NCI-H2171 (cell line): ENCODE results near the gene PDX1.

ENCODE experiments used
- DNase-seq: peaks from one replicate; lab custom pipeline; 2025; lab: John Stamatoyannopoulos, UW

The PDX1 gene

DNA sequence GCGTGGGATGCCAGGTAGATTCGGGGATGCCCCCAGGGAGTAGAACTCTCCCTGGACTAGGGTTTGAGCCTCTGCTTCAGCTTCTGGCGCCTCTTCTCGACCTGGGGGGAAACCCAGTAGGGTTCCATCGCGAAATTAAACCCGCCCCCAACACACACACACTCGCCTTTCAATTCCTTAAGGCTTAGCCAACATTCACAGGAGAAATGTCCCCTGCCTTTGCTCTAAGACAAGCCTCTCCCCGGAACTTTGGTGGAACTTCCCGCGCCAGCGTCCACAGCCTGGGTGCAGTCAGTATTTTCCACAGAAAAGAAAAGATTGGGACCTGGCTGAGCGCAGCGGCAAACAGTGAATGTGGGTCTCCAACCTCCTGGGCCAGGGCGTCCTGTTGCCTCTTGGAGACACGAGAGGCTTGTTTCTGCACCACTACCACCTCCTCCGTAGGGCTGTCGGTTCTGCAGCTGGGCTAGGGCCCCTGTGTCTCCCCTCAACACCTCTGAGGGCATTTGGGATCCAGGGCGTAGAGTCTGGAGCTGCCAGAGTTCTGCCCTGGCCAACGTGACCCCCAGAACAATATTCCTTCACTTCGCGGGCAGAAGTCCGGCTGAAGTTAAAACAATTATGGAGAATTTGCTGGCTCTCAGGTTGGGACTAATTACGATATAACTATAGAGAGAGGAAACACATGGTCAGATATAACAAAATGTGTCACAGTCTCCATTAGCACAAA lies 3.2 kb downstream of the PDX1 start:
- no peak for DNase-seq

DNA sequence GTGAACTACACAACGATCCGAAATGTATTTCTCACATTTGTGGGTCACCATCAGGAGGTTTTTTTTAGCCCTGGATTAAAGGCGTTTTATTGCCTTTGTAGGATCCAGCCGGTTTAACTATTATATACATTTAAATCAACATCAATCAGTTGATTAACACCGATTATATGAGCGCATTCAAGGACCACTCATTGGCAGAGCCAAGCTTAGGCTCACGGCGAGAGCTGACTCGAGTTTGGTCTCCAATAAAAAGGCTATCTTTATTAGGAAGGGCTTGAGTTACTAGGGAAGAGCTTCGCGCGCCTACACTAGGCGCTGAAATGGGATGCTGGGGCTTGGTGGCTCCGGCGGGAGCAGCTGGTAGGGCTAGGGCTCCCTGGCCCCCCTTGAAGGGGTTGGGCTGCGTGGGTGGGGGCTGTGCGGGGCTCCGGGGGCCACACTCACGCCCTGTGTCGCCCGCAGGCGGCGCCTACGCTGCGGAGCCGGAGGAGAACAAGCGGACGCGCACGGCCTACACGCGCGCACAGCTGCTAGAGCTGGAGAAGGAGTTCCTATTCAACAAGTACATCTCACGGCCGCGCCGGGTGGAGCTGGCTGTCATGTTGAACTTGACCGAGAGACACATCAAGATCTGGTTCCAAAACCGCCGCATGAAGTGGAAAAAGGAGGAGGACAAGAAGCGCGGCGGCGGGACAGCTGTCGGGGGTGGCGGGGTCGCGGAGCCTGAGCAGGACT lies 4.2 kb downstream of the PDX1 start:
- DNase-seq, result no peak

DNA sequence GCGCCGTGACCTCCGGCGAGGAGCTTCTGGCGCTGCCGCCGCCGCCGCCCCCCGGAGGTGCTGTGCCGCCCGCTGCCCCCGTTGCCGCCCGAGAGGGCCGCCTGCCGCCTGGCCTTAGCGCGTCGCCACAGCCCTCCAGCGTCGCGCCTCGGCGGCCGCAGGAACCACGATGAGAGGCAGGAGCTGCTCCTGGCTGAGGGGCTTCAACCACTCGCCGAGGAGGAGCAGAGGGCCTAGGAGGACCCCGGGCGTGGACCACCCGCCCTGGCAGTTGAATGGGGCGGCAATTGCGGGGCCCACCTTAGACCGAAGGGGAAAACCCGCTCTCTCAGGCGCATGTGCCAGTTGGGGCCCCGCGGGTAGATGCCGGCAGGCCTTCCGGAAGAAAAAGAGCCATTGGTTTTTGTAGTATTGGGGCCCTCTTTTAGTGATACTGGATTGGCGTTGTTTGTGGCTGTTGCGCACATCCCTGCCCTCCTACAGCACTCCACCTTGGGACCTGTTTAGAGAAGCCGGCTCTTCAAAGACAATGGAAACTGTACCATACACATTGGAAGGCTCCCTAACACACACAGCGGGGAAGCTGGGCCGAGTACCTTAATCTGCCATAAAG lies 4.8 kb downstream of the PDX1 start:
- no peak for DNase-seq

DNA sequence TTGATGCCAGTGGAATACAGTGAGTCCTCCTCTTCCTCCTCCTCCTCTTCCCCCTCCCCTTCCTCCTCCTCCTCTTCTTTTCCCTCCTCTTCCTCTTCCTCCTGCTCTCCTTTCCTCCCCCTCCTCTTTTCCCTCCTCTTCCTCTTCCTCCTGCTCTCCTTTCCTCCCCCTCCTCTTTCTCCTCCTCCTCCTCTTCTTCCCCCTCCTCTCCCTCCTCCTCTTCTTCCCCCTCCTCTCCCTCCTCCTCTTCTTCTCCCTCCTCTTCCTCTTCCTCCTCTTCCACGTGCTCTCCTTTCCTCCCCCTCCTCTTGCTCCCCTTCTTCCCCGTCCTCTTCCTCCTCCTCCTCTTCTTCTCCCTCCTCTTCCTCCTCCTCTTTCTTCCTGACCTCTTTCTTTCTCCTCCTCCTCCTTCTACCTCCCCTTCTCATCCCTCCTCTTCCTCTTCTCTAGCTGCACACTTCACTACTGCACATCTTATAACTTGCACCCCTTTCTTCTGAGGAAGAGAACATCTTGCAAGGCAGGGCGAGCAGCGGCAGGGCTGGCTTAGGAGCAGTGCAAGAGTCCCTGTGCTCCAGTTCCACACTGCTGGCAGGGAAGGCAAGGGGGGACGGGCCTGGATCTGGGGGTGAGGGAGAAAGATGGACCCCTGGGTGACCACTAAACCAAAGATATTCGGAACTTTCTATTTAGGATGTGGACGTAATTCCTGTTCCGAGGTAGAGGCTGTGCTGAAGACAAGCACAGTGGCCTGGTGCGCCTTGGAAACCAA lies 5.6 kb downstream of the PDX1 start:
- no peak for DNase-seq

DNA sequence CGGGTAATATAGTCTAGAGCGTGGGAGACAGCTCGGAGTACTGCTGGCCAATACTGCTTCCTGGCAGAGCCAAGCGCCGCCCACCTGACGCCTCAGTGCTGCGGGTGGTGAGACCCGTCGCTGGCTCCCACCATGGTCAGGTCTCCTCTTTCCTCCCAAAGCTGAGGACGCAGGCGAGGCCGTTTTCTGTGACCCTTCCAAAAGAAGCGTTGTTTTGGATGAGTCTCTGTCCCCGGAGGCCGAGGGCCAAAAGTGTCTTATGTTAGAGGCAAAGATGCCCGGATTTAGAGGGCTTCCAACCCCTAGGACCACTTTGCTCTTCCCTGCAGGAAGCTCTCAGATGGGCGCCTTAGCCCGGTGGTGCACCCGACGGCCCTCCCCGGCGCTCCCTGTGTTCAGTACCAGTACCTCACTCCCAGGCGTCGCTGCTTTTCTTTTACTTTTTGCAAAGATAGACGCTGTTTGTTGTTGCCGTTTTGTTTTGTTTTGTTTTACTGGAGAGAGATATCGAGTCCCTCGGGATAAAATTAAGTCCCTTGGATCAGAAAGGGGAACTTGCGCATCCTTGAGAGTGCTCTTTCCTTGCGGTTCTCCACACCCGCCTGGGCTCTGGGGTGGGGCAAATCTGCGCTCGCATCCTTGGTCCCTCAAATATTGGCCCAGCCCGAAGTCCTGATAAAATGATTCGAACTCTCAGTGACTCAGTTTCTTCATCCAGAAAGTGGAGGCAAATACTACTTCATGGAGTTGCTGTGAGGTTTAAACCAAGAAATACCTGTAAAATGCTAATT lies 7.0 kb downstream of the PDX1 start:
- DNase-seq, result no peak

DNA sequence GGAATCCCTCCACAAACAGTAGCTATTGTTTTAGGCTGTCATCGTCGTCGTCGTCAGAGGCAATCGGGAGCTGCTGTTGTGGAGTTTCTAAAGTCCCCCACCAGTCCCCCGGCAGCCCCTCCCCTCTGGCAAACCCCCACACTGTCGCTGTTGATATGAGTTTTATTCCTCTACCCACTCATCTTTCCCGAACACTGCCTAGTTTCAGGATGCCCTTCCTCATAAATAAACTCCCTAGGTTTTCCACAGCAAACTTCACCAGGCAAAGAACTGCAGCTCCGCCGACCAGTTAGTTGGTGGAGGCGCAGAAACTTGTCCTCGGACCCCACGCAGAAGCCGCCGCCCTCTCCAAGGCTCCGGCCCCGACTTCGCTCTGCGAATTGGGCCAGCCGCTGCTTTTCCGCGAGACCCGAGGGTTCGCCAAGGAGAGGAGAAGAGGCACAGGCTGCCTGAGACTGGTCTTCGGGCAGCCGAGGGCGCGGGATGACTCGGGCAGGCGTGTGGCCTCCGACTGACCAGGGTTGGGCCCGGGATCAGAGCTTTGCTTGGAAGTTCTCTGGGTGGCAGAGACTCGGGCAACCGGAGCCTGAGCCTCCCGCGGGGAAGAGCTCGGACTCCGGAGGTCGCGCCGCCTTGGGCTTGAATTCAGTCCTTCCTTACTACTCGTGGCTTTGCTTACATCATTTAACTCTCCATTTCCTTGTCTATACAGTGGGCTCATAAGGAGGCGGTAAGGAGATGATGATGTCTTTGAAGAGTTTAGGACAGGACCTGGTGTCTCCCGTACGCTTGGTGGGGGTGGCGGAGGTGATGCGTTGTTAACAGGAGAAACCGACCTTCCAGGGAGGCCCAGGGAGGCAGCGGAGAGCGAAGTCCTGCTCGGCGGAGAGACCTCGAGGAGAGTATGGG lies 7.9 kb downstream of the PDX1 start:
- DNase-seq, result no peak

DNA sequence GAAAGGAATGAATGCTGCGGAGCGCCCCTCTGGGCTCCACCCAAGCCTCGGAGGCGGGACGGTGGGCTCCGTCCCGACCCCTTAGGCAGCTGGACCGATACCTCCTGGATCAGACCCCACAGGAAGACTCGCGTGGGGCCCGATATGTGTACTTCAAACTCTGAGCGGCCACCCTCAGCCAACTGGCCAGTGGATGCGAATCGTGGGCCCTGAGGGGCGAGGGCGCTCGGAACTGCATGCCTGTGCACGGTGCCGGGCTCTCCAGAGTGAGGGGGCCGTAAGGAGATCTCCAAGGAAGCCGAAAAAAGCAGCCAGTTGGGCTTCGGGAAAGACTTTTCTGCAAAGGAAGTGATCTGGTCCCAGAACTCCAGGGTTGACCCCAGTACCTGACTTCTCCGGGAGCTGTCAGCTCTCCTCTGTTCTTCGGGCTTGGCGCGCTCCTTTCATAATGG lies 8.6 kb downstream of the PDX1 start:
- no peak for DNase-seq

DNA sequence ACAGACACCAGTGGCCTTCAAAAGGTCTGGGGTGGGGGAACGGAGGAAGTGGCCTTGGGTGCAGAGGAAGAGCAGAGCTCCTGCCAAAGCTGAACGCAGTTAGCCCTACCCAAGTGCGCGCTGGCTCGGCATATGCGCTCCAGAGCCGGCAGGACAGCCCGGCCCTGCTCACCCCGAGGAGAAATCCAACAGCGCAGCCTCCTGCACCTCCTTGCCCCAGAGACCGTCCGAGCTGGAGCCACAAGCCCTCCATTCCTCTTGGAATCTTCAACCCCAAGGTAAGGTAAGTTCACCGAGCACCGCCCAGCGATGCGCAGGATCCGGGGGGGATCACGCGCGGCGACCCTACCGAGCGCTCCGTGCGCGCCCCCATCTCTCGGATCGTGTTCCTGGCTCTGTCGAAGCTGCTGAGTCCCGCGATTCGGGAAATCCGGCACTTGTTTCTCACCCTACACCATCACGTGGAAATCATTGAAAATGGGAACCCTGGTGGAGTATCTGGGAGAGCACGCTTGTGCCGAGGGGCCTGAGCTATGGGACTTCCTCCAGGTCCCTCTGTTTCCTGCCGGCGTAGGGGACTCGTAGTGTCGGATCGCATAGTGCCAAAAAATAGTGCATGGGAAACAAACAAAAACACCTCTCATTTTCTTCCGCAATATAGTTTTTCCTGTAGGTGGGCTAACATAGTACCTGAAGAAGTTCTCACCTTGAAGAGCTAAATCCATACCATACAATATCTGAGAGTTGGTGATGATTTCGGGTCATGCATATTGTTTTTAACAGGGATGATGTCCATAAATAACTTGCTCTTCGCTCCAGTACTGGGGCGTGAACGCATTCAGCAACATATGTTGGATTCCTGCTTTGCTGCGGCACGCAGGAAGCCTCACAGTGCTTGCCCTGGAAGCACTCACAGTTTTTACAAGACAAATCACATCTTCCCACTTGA lies 9.3 kb downstream of the PDX1 start:
- DNase-seq, result no peak

DNA sequence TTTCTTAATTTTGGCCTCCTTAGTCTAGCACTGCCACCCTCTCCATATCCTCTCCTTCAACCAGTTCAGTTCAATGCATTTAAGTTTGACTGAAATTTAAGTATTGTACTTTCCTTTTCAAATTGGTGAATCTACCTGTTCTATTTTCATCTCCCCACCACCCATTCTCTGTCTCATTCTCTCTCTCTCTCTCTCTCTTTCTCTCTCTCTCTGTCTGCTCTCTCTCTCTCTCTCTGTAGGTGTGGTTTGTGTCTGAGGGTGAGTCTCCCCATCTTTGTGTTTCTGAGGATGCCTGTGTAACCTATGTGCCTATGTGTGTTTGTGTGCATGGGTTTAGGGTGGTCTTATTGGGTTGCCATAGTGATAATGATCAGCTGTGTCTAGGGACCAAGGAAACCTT lies 10.1 kb downstream of the PDX1 start:
- DNase-seq, result no peak

DNA sequence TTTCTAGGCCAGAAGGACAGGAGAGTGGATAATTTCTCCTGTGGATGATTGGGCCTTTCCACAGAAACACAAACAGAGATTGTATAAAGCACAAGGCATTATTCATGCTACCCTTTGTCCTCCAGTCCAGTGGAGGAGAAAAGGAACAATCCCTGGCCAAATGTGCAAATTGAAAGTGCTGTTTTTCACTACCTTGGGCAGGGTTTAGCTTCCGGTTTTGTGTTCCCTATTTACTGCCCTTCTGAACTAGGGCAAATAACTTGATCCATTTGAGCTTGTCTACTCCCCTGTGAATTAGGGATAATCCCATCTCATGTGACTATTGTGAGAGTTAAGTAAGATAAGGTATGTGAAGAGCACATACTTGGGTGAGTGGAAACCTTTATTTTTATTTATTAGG lies 13.3 kb downstream of the PDX1 start:
- DNase-seq, result no peak

DNA sequence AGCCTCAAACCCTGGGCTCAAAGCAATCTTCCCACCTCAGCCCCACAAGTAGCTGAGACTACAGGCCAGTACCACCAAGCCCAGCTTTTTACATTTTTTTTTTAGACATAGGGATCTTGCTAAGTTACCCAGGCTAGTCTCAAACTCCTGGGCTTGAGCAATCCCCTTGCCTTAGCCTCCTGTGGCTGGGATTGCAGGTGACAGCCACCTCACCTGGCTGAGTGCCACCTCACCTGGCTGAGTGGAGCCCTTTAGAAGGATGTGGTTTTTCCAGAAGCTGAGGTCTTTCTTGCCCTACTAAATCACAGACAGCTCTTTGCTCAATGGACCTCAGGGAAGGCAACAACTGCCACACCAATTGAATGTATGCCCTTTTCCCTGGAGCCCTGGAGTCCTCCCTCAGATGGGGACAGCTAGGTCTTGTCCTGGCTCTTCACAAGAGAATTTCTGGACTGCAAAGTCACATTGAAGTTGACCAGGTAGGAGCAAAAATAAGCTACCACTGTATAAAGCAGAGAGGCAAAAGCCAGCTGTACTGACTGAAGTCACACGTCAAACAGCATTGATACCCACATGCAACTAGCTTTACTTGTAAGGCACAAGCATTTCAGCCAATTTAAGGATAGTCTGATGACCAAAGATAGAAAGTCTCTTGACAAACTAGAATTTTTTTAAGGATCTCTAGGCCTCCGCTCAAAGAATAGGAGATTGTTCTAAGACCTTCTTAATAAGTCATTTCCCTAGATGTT lies 14.0 kb downstream of the PDX1 start:
- DNase-seq, result no peak

DNA sequence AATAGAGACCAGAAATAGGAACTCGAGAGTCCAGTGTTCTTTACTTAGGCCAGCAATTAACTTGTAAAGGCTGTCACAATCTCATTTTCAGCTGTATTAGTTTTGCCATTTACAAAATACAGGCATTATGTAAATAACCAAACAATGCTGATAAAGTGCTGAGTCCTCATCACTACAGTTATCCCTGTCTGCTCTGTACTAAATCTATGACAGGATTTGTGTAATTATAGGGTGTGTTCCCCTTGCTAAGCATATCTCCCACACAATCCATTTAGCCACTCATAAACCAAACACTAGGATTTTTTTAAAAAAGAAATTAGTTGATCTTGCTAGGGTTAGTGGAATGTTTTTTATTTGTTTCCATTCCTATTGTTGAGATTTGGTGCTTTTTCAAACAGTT lies 23.2 kb downstream of the PDX1 start:
- DNase-seq, result no peak

DNA sequence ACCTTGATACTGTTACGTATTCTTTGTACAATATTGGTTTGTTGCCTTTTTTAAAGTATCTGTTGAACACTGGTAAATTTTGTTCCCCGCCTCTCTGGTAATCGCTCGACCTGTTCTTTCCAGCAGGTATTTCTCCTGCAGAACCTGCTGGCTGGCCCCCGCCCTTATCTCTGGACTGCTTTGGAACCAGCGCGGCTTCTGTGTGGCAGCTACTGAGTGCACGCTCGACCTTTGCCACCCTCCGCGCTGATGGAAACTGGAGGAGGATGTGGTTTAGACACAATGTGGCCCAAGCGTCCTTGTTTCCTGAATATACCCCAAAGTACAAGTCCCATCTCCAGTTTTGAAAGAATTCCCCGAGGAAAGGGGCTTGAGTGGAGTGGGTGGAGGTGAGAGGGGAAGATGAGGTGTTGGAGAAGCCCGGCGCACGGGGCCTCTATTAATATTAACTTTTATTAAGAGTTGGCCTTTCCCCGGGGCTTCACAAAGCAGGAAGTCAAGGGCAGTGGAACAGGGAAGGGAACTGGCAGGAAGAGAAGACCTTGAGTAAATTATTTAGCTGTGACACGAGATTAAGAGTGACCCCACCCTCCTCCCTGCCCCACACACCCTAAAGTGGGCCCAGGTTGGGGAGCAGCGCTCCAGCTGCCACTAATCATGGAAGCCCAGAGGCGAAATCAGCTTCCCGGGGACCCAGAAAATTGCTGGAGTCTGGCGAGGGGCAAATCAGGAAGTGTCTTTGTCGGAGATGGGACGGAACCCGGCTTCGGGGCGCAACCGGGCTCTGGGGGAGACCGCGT lies 33.3 kb downstream of the PDX1 start:
- no peak for DNase-seq

DNA sequence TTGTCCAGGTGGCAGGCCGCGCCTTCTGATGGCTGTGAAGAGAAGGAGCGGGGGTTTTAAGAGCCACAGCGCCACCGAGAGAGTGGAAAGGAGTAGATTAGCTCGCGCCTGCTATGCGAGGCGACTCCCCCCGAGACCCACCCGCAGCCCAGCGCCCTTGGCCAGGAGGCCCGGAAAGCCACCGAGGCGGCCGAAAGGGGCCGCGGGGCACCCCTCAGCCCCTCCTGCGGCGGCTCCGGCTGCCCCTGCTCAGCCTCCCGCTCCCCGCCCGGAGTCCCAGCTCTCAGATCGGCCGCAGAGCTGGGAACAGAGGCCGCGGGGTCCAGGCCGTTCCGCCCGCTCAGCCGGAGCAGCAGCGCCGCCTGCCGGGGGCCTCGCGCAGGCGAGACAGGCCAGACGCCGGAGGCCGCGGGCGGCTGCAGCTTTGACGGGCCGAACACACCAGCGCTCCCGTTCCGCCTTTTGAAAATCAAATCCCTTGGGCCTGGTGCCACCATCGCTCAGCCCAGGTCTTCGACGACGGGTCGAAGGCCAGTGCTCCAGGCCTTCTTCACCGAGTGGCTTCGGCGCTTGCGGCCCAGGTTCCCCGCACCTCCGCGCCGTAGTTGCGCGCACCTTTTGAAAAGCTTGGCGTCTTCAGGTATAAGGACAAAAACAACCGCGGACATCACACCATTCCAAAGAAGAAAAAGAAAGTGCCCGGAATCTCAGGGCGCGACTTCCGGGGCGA lies 34.0 kb downstream of the PDX1 start:
- peak; percentile 4 for DNase-seq

DNA sequence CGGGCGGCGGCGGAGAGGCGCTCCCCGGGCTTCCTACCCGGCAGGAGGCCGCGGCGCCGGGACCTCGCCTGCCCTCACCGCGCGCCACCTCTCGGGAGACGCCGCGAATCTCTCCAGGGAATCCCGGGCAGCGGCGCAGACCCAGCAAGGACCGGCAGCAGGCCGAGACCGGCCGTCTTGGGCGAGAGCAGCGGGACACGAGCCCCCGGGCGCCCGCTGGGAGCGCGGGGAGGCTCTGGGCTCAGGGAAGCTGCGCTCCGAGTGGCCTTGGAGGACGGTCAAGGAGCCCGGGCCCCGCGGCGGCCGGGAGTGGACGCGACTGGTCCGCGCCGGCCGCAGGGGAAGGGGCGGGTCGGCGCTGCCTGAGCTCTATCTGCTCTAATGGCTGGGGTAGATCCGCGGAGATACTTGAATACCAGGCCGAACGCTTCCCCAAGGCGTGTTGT lies 34.6 kb downstream of the PDX1 start:
- DNase-seq, result no peak

DNA sequence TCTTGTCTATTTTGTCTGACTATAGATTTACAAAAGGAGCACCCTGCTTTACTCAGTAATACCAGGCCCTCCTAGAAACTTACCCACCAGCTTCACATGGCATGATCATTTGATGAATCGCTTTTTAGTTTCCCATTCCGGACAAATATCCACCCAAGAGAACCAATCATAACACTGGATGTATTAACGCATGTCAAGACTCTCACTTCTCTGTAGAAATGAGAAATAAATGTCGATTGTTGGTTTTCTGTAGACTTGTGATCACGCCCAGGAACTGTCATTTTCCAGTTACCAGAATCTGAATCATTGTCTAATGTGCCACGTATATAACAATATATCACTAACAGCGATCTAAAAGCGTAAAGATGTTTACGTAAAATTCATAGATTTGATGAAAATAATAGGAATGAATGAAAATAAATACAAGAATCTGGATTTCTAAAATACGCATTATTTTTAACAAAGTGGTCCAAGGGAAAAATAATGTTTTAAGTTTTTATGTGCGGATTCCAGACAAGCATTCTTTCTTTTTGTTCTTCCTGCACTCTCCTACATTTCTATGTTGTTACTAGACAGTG lies 35.3 kb downstream of the PDX1 start:
- DNase-seq, result no peak
